Aorta (tissue), 5 donors: Measurements from ENCODE around the gene IMMT. TPM values are rescaled to one million over a fixed set of nuclear protein-coding genes. Genes with fewer than 3 reads are reported as not detected.

Experiments
- ATAC-seq: fragments of 200-7000 bp; cut with Tn5 transposase; one replicate; pipeline ENCODE4 v1.9.1; 2022; ENCODE audit warnings: moderate library complexity; ENCODE audit not compliant: low FRiP score
- DNase-seq, 2 donors: peaks; one replicate each; pipeline ENCODE4 v3.0.0-alpha.2; 2020
- H3K27ac ChIP-seq, 2 donors: one replicate each; pipeline ENCODE4 v1.5.1; 2013; ENCODE audit warnings: low read length in 2 of 2, mild to moderate bottlenecking in 2 of 2, moderate library complexity in 2 of 2, control low read depth in 1 of 2, inconsistent platforms in 1 of 2, low read depth in 1 of 2
- H3K27me3 ChIP-seq, 2 donors: one replicate each; pipeline ENCODE4 v1.6.1; 2013; ENCODE audit warnings: control low read depth in 1 of 2, low read length in 1 of 2, mild to moderate bottlenecking in 1 of 2, moderate library complexity in 1 of 2; ENCODE audit not compliant: insufficient read depth in 2 of 2, control insufficient read depth in 1 of 2
- H3K36me3 ChIP-seq, 2 donors: one replicate each; pipeline ENCODE4 v1.6.1; 2013; ENCODE audit warnings: control low read depth in 1 of 2, low read length in 1 of 2, mild to moderate bottlenecking in 1 of 2; ENCODE audit not compliant: insufficient read depth in 2 of 2, control insufficient read depth in 1 of 2
- H3K4me1 ChIP-seq, 2 donors: one replicate each; pipeline ENCODE4 v1.6.1; 2013; ENCODE audit warnings: low read length in 2 of 2, control low read depth in 1 of 2, mild to moderate bottlenecking in 1 of 2, moderate library complexity in 1 of 2; ENCODE audit not compliant: insufficient read depth in 2 of 2, control insufficient read depth in 1 of 2
- H3K4me3 ChIP-seq, 2 donors: one replicate each; pipeline ENCODE4 v1.5.1; 2013; ENCODE audit warnings: low read length in 2 of 2, control low read depth in 1 of 2, mild to moderate bottlenecking in 1 of 2
- H3K9me3 ChIP-seq: one replicate; pipeline ENCODE4 v1.6.1; 2013; ENCODE audit warnings: mild to moderate bottlenecking, low read length; ENCODE audit not compliant: control insufficient read depth
- WGBS, 2 donors: extraction: QIAGEN DNeasy Blood & Tissue Kit; methylation state at CpG; one replicate each; pipeline ENCODE4 v1.1.7; 2013; 5-methylcytosine and 5-hydroxymethylcytosine counted together
- intact Hi-C, 2 donors: fragments of 100-400 bp; cut with DNase I; formaldehyde crosslinking; loops; one replicate each; pipeline versions ENCODE4 v1.14.2 to v1.15.0; 2022
- polyA plus RNA-seq, 2 donors: library from polyadenylated mRNA; stranded (reverse); fragments of 200-250 nt; gene quantifications; one replicate each; pipeline ENCODE4 v1.2.3, GENCODE V29; 2013
- total RNA-seq, 2 donors: library from RNA; stranded (reverse); fragmentation: NEBNext Ultra II Directional; extraction: Animal tissue kit (Norgen Biotek cat#: 25700); gene quantifications; one replicate each; pipeline ENCODE4 v1.2.1, GENCODE V29; 2021
- donor health status: healthy with polysubstance abuse.
- donor health status: Bipolar disorder and iron deficiency.
- donor health status: DM: no; HTN: no; CAD: no.
- donor health status: DM: no; HTN: no; CAD: no.
- donor health status: DM: yes; HTN: yes; CAD: no.

Gene IMMT
- total and polyA plus RNA-seq, 4 donors, result 34.7 to 81.2 (median 57.9) TPM

DNA sequence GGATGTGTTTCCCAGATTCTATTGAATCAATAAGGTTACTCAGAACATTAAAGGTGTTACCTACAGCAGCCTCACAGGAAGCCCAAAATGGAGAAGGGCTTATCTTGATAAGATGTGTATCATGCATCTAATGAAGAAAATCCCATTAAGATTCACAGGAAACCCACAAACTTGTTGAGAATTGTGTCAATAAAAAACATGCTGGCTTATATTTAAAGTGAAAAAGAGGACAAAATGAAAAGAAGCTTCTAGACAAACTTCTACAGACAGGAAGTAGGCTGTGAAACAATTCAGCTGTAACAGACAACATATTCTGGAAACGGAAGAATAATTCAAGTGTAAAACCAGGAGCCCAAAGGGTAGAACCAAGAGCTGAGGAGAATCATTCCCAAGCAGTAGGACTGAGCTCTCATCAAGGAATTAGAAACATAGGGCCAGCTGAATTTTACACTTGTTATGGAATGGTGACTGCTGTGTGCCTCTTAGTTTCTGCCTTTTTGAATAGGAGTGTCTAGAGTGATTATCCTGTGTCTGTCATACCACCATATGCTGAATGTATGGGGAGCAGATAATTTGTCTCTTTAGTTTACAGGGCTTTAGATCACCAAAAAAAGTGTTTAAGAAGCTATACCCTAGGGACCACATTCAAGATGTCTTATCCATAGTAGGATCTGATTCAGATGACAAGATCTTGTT, 9.6 kb downstream of the IMMT start:
- H3K27me3 ChIP-seq, result no peaks in the 10 kb centered on the region
- H3K36me3 ChIP-seq, result no peaks in the 10 kb centered on the region
- ATAC-seq, result no peak
- 0 to 8% methylated on average over 1 of the region's 1 CpG for WGBS, 2 donors
- intact Hi-C loops, result no loop called here
- no peak overlapping the region for H3K27ac ChIP-seq
- no peak for DNase-seq
- no peak overlapping the region for H3K4me3 ChIP-seq
- peaks cover 0 to 2% of the 10 kb centered on the region in 2 donors for H3K4me1 ChIP-seq
- H3K9me3 ChIP-seq, result no peaks in the 10 kb centered on the region

DNA sequence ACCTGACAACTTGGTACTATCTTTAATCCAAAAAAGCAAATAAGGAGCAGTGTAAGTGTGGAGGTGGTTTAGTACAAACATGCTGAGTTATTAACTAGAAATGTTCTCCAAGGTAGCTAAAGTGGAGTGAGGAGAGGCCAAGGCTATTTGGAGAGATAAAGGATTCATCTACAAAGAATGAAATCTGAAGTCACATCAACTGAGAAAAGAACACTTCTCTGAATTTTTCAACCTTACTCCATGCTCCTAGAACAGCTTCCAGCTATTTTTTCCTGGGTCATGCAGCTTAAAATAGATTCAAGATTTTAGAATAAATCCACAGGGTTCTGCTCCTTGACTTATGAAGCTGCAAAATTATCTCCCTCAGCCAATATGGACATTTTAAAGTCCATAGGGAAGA, 18.7 kb downstream of the IMMT start:
- ATAC-seq (no peak), DNase-seq (no peak)
- intact Hi-C loops, result no loop called here
- H3K4me3 ChIP-seq, result no peak overlapping the region
- no peaks in the 10 kb centered on the region for H3K4me1 ChIP-seq
- no peak overlapping the region for H3K27ac ChIP-seq
- no peaks in the 10 kb centered on the region for H3K27me3 ChIP-seq
- H3K9me3 ChIP-seq, result no peaks in the 10 kb centered on the region
- H3K36me3 ChIP-seq, result peaks cover 0 to 2% of the 10 kb centered on the region in 2 donors

DNA sequence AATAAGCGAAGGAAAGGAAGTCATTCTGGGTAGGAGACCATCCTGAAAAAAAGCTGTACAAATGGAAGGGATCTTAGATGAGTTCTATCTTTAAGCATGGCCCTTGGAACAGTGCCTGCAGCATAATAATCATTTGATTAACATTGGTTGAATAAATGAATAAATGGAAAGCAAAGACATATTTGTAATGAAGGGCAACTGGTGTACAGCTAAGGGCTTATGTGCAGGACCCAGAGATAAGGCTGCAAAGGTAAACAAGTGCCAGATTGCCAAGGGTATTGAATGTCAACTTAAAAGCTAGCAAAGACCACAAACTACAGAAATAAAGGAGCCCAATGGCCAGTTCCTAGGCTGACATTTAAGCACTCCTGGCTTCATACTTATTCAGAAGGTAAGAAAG, 19.4 kb downstream of the IMMT start:
- ATAC-seq (no peak), DNase-seq (no peak)
- Histone ChIP-seq H3K4me3 (no peak overlapping the region), H3K9me3 (no peaks in the 10 kb centered on the region), H3K27me3 (no peaks in the 10 kb centered on the region), H3K27ac (no peak overlapping the region), H3K4me1 (no peaks in the 10 kb centered on the region), H3K36me3 (peaks cover 0 to 2% of the 10 kb centered on the region in 2 donors)
- 95 to 100% methylated on average over 1 of the region's 1 CpG for WGBS, 2 donors
- intact Hi-C loops, result no loop called here

DNA sequence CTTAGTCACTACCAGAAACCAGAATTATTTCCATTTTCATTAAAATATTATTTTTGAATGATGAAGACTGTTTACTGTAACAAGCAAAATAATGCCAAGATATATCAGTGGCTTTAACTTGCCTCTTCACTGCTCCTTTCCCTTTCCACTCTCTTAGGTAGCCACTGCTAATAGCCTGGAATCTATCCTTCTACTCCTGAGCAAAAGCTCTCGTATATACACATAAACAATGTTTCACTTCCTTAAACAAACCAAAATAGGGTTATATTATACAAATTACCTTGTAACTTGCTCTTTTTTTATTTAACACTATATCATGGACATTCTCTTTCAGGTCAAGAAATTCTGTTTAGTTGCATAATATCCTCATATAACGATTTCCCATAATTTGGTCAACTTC, 20.8 kb downstream of the IMMT start:
- Histone ChIP-seq H3K27me3 (no peaks in the 10 kb centered on the region), H3K4me3 (no peak overlapping the region), H3K36me3 (peaks cover 2 to 3% of the 10 kb centered on the region in 2 donors), H3K4me1 (no peaks in the 10 kb centered on the region), H3K27ac (no peak overlapping the region), H3K9me3 (no peaks in the 10 kb centered on the region)
- intact Hi-C loops, result no loop called here
- DNase-seq (no peak), ATAC-seq (no peak)
- whole genome bisulfite sequencing, 2 donors, result 70 to 79% methylated on average over 2 of the region's 2 CpGs

DNA sequence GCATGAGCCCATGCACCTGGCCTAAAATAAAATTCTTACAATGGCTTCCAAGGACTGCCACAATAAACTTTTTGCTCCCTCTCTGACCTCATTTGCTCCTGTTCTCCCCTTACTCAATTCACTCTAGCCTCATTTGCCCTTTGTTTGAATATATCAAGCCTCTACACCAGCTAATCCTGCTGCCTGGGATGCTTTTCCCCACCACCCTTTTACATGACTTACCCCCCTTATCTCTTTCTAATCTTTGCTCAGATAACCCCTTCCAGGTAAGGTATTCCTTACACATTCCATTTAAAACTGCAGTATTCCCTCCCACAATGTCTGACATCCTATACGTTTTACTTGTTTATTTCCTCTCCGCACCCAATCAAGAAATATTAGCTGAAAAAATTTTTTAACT, 22.7 kb downstream of the IMMT start:
- peaks cover 3 to 4% of the 10 kb centered on the region in 2 donors for H3K36me3 ChIP-seq

DNA sequence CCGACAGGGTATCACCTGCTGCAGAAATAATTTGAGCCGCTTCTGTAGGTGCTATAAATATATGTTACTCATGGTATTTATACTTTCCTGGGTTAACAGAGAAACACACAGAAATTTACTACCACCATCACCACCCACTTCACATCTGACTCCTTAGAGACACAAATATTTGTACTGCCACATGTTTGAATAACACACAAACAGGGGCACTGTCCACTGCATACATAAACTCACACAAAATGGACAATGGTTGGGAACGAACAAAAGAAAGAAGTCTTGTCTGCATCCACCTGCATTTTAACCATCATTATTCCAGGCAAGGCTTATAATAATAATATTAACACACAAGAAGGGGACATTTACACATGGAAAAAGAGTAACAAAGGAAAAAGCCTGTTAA, 24.0 kb downstream of the IMMT start:
- H3K4me3 ChIP-seq, result no peak overlapping the region
- DNase-seq (no peak), ATAC-seq (no peak)
- H3K27me3 ChIP-seq, result no peaks in the 10 kb centered on the region
- H3K4me1 ChIP-seq, result no peaks in the 10 kb centered on the region
- H3K36me3 ChIP-seq, result peaks cover 3 to 4% of the 10 kb centered on the region in 2 donors
- H3K9me3 ChIP-seq, result no peaks in the 10 kb centered on the region
- 83 to 85% methylated on average over 3 of the region's 3 CpGs for WGBS, 2 donors
- intact Hi-C loops, result no loop called here
- no peak overlapping the region for H3K27ac ChIP-seq

More for the DNA sequence above, 22.7 kb downstream of the IMMT start:
- no peak overlapping the region for H3K4me3 ChIP-seq
- no peak for ATAC-seq
- no peaks in the 10 kb centered on the region for H3K27me3 ChIP-seq
- H3K27ac ChIP-seq, result no peak overlapping the region
- 75 to 91% methylated on average over 2 of the region's 2 CpGs for WGBS, 2 donors
- no peak for DNase-seq
- H3K4me1 ChIP-seq, result no peaks in the 10 kb centered on the region
- intact Hi-C loops, result no loop called here
- H3K9me3 ChIP-seq, result no peaks in the 10 kb centered on the region

DNA sequence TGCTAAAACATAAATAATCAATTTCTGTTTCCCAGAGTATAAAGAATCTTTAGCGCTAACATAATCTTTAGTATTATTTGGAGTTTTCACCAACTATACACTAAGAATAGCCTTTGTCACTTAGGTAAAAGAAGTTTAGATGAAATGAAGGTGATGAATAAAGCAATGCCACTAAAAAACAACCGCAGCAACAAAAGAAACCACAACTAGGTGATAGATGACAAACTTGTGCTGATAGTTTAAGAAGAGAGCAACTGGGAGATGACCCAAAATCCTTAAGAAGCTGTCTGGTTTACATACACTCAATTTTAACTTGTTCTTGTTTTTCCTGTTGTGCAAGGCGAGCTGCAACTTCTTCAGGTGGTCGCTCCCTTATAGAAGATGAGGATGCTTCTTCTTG, 24.8 kb downstream of the IMMT start:
- 96 to 98% methylated on average over 4 of the region's 4 CpGs for WGBS, 2 donors
- Histone ChIP-seq H3K36me3 (peaks cover 3 to 4% of the 10 kb centered on the region in 2 donors), H3K4me3 (no peak overlapping the region), H3K27ac (no peak overlapping the region), H3K9me3 (no peaks in the 10 kb centered on the region), H3K27me3 (no peaks in the 10 kb centered on the region), H3K4me1 (no peaks in the 10 kb centered on the region)
- DNase-seq (no peak), ATAC-seq (no peak)
- intact Hi-C loops, result no loop called here

DNA sequence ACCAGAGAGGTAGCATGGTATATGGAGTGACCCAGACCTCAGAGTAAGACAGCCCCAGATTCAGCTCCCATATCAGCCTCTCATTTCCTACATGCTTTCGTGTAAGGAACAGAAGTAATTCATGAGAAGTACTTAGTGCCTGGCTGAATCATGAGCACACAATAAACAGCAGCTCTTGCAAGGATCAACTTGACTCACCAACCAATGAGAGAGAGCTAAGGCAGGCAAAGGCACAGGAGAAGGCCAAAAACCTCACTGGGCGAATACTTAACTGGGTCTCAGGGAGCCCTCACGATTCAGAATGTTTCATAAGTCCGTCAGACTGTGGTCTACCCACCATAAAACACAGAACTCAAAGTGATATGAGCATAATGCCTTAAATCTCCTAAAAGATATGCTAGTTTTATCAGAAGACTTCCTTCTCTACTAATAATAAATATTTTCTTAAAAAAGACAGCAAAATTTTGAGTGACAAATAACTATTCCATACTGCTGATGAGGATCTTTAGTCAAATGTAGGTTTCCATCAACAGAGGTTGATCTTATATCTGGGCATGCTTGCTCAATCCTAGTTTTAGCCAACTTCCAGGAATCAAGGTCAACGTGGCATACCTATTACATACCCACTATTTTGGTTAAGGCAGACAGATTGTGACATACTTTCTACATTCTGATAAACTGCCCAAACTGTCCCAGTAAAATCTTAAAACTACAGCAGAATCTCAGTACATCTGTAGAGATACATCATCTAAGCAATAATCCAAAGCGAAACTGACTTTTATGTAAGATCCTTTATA, 34.9 kb downstream of the IMMT start:
- WGBS, 2 donors, result 90 to 93% methylated on average over 6 of the region's 6 CpGs
- DNase-seq (no peak), ATAC-seq (no peak)
- H3K36me3 ChIP-seq, result peaks cover 10 to 15% of the 10 kb centered on the region in 2 donors
- intact Hi-C loops, result no loop called here
- H3K4me1 ChIP-seq, result no peaks in the 10 kb centered on the region
- no peaks in the 10 kb centered on the region for H3K9me3 ChIP-seq
- no peak overlapping the region for H3K27ac ChIP-seq
- H3K27me3 ChIP-seq, result no peaks in the 10 kb centered on the region
- no peak overlapping the region for H3K4me3 ChIP-seq

DNA sequence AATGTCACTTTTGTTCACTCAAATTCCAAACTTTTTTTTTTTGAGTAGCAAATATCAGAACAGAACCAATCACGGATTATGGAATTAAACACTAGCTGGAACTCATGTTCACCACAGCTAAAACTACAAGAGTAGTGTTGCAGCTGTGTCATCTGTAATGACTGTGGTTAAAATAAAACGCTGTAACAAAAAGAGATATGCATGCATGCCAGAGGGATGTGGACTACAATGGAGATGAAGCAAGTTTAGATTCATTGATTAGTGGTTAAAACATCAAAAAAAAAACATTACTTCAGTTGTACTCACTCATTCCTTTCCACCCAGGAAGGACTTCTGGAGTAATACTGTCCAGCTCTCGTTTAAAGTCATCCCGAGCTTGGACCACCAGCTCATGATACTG, 37.0 kb downstream of the IMMT start:
- H3K4me1 ChIP-seq, result no peaks in the 10 kb centered on the region
- 85 to 88% methylated on average over 4 of the region's 4 CpGs for WGBS, 2 donors
- no peak overlapping the region for H3K27ac ChIP-seq
- DNase-seq (no peak), ATAC-seq (no peak)
- H3K4me3 ChIP-seq, result no peak overlapping the region
- no peaks in the 10 kb centered on the region for H3K27me3 ChIP-seq
- intact Hi-C loops, result no loop called here
- peaks cover 13% of the 10 kb centered on the region in 2 donors for H3K36me3 ChIP-seq
- H3K9me3 ChIP-seq, result no peaks in the 10 kb centered on the region
